GM19099 (cell line): ENCODE measurements around the gene GCNT3.

Experiments
- POLR2A ChIP-seq: IDR thresholded peaks from 3 replicates; pipeline ENCODE4 v1.6.1; 2011; ENCODE audit warnings: low read depth; ENCODE audit not compliant: insufficient read length; ENCODE audit errors: extremely low read depth

Gene GCNT3

GRCh38 chr15:59656897-59657634 is 45.5 kb downstream of the GCNT3 start, which contains the start of gene GTF2A2:
GTF2A2 (minus strand) TSS chr15:59657515; CDS start chr15:59652277, 5,238 bp downstream.
- TF ChIP-seq POLR2A: peak; percentile 80

- TF ChIP-seq POLR2A: no peak
Measured at GRCh38 chr15:59657635-59658125, 46.1 kb downstream of the GCNT3 start.

- TF ChIP-seq POLR2A: no peak
Measured at GRCh38 chr15:59659366-59659765, 47.8 kb downstream of the GCNT3 start.

GRCh38 chr15:59662260-59662659 is 50.7 kb downstream of the GCNT3 start:
- TF ChIP-seq POLR2A: no peak

GRCh38 chr15:59668556-59668955 is 57.0 kb downstream of the GCNT3 start:
- no peak for TF ChIP-seq POLR2A
